Upper lobe of right lung (tissue), 1 donor: ENCODE data around the gene DUOXA2. TPM values are rescaled to one million over a fixed set of nuclear protein-coding genes. Genes with fewer than 3 reads are reported as not detected.

ENCODE experiments used
- ATAC-seq: fragments of 200-7000 bp; cut with Tn5 transposase; one replicate; pipeline ENCODE4 v1.9.1; 2020; ENCODE audit warnings: mild to moderate bottlenecking, moderate library complexity
- DNase-seq: peaks from one replicate; pipeline ENCODE4 v3.0.0-alpha.2; 2020
- H3K27ac ChIP-seq: fragments of 200-600 bp; one replicate; pipeline ENCODE4 v1.8.0; 2022
- H3K27me3 ChIP-seq: fragments of 200-600 bp; one replicate; pipeline ENCODE4 v1.8.0; 2022; ENCODE audit warnings: mild to moderate bottlenecking
- H3K36me3 ChIP-seq: fragments of 200-600 bp; one replicate; pipeline ENCODE4 v1.8.0; 2022
- H3K4me1 ChIP-seq: fragments of 200-600 bp; one replicate; pipeline ENCODE4 v1.8.0; 2022
- H3K4me3 ChIP-seq: fragments of 200-600 bp; one replicate; pipeline ENCODE4 v1.8.0; 2022; ENCODE audit warnings: mild to moderate bottlenecking
- H3K9me3 ChIP-seq: fragments of 200-600 bp; one replicate; pipeline ENCODE4 v1.8.0; 2022
- intact Hi-C: fragments of 100-400 bp; cut with DNase I; formaldehyde crosslinking; loops from one replicate; pipeline ENCODE4 v1.11.0; 2022
- total RNA-seq: library from RNA; stranded (reverse); fragmentation: NEBNext Ultra II Directional; extraction: Animal tissue kit (Norgen Biotek cat#: 25700); gene quantifications from one replicate; pipeline ENCODE4 v1.2.1, GENCODE V29; 2021
- TF ChIP-seq, protein P1 (sequence below): fragments of 200-600 bp; IDR thresholded peaks from one replicate; pipeline ENCODE4 v1.8.0; 2022; ENCODE audit warnings: antibody characterized with exemption
- donor health status: DM: no; HTN: yes; CAD: no; lungs with severe emphysema.

Gene DUOXA2
- total RNA-seq, 1 donor from 2014 or later: not detected

DNA sequence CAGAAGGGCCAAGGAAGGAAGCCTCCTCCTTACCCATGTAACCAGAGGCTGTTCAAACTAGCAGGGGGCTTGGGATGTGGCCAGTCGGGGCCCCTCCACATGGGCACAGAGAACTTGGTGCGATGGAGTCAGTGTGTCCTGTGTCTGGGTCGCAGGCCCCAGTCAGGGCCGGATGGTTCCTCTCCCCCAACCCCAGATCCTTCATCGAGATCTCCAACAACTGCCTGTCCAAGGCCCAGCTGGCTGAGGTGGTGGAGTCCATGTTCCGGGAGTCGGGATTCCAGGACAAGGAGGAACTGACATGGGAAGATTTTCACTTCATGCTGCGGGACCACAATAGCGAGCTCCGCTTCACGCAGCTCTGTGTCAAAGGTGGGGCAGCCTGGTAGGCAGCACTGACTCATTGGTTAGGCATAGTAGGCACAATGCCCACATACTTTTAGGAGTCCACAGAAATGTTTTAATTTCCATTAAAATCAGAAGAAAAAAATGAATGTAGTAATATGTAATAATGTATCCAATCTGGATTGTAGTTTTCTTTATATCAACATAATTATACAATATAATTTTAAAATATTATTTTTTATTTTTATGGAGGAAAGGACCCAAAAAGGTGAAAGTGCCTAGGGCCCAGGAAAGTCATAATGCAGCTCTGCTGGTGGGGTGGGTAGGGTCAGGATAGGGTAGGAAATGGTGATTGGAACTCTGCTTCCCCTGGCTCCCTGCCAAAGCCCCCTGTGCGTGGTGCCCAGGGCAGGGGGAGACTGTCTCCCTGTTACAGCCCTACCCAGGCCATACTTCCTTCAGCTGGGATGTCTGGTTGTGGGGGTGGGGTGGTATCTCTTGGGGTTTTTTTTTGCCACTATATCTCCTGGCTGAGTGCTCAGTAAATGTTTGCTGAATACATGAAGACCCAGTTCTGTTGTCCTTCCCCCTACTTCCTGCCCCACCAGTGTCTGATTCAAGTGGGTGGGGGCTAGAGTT lies 34.2 kb downstream of the DUOXA2 start:
- Histone ChIP-seq H3K36me3 (peaks cover 41% of the 10 kb centered on the region), H3K9me3 (no peaks in the 10 kb centered on the region), H3K4me1 (peaks cover 7% of the 10 kb centered on the region), H3K27ac (no peak overlapping the region), H3K27me3 (no peaks in the 10 kb centered on the region), H3K4me3 (no peak overlapping the region)
- TF ChIP-seq, protein P1, sequence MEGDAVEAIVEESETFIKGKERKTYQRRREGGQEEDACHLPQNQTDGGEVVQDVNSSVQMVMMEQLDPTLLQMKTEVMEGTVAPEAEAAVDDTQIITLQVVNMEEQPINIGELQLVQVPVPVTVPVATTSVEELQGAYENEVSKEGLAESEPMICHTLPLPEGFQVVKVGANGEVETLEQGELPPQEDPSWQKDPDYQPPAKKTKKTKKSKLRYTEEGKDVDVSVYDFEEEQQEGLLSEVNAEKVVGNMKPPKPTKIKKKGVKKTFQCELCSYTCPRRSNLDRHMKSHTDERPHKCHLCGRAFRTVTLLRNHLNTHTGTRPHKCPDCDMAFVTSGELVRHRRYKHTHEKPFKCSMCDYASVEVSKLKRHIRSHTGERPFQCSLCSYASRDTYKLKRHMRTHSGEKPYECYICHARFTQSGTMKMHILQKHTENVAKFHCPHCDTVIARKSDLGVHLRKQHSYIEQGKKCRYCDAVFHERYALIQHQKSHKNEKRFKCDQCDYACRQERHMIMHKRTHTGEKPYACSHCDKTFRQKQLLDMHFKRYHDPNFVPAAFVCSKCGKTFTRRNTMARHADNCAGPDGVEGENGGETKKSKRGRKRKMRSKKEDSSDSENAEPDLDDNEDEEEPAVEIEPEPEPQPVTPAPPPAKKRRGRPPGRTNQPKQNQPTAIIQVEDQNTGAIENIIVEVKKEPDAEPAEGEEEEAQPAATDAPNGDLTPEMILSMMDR: no peak
- intact Hi-C loops: no loop called here
- no peak for ATAC-seq
- DNase-seq: peak; percentile 53

DNA sequence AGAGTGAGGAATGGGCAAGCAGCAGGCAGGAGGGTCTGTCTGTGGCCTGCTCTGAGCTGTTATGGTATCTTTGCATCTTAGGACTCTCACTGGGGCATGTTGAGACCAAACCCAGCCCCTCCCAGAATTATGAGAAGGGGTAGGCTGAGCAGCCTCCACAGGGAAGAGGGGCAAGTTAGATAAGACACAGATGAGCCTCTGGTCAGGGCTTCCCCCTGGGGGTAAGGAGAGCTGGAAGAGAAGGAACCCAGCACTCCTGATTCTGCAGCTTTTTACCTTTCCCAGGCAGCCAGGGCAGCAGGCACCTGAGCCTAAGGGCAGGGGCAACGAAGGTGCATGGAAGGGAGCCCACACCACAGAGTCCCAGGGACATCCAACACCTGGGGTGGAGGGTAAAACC lies 34.9 kb downstream of the DUOXA2 start:
- Histone ChIP-seq H3K4me1 (peaks cover 7% of the 10 kb centered on the region), H3K9me3 (no peaks in the 10 kb centered on the region), H3K36me3 (peaks cover 36% of the 10 kb centered on the region), H3K27ac (no peak overlapping the region), H3K27me3 (no peaks in the 10 kb centered on the region), H3K4me3 (no peak overlapping the region)
- intact Hi-C loops: no loop called here
- DNase-seq (peak; percentile 31), ATAC-seq (no peak)
- TF ChIP-seq, protein P1: no peak

DNA sequence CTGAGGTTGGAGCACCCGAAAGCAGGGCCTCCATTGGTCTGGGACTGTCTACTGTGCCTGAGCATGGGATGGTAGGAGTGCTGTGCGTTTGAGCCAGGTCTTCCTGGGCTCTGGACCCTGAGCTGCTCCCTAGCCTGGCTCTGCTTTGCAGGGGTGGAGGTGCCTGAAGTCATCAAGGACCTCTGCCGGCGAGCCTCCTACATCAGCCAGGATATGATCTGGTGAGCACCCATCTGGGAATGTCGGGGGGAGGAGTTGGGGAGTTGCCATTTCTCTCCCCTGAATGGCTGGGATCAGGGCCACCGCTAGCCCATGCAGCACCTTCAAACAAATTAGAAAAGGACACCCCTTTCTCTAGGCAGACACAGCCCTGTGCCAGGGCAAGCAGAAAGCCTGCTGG lies 36.4 kb downstream of the DUOXA2 start:
- H3K27me3 ChIP-seq: no peaks in the 10 kb centered on the region
- no peak overlapping the region for H3K27ac ChIP-seq
- intact Hi-C loops: no loop called here
- H3K4me3 ChIP-seq: no peak overlapping the region
- H3K36me3 ChIP-seq: peaks cover 44% of the 10 kb centered on the region
- DNase-seq (no peak), ATAC-seq (no peak)
- H3K4me1 ChIP-seq: peaks cover 7% of the 10 kb centered on the region
- H3K9me3 ChIP-seq: no peaks in the 10 kb centered on the region
- TF ChIP-seq, protein P1: no peak

DNA sequence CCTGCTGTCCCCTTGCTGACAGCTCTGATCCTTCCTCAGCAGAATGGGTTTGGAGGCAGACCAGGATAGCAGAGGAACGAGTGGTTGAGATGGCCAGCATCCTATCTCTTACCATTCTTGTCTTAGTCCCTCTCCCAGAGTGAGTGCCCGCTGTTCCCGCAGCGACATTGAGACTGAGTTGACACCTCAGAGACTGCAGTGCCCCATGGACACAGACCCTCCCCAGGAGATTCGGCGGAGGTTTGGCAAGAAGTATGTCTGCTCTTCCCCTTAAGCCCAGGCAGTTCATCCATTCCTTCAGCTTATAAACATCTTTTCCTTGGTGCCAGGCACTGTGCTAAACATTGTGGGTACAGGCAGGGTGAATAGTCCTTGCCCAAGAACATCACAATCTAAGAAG lies 36.9 kb downstream of the DUOXA2 start:
- no peak for DNase-seq
- TF ChIP-seq, protein P1: no peak
- intact Hi-C loops: no loop called here

DNA sequence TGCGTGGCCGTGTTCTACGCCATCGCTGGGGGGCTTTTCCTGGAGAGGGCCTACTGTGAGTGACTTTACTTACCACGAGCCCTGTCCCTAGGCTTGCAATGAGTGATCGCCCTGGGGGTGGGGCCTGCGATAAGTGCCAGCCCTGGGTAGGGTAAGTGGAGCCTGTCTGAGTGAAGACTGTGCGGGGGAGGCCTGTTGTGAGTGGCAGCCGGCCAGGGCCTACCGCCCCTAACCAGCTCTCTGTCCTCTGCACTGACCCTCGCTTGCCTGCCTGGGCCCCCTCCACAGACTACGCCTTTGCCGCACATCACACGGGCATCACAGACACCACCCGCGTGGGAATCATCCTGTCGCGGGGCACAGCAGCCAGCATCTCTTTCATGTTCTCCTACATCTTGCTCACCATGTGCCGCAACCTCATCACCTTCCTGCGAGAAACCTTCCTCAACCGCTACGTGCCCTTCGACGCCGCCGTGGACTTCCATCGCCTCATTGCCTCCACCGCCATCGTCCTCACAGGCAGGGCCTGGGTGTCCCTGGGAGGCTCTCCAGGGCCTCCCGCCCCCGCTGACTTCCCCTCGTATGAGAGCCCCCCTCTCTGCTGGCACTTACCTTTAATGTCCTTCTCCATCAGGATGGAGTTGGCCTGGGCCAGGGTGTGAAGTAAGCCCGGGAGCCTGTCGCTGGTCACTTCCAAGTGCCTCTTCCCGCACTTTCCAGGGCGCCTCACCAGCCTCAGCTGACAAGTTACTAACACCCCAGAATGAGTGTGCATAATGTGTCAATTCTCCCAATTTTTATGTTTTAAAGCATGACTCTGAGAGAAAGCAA lies 38.1 kb downstream of the DUOXA2 start:
- intact Hi-C loops: no loop called here
- Histone ChIP-seq H3K4me1 (no peaks in the 10 kb centered on the region), H3K4me3 (no peak overlapping the region), H3K27me3 (no peaks in the 10 kb centered on the region), H3K9me3 (no peaks in the 10 kb centered on the region), H3K27ac (no peak overlapping the region), H3K36me3 (peaks cover 52% of the 10 kb centered on the region)
- ATAC-seq (peak; percentile 6), DNase-seq (no peak)
- TF ChIP-seq, protein P1: no peak

More for the DNA sequence above, 36.9 kb downstream of the DUOXA2 start:
- H3K27ac ChIP-seq: no peak overlapping the region
- H3K27me3 ChIP-seq: no peaks in the 10 kb centered on the region
- no peak overlapping the region for H3K4me3 ChIP-seq
- ATAC-seq: no peak
- H3K4me1 ChIP-seq: peaks cover 5% of the 10 kb centered on the region
- peaks cover 49% of the 10 kb centered on the region for H3K36me3 ChIP-seq
- H3K9me3 ChIP-seq: no peaks in the 10 kb centered on the region
